Measurements from ENCODE around the gene COA1. TPM values are rescaled to one million over a fixed set of nuclear protein-coding genes. Genes with fewer than 3 reads are reported as not detected.

COA1 gene
- total RNA-seq, 1 donor from 2014 or later, result 102 TPM

DNA sequence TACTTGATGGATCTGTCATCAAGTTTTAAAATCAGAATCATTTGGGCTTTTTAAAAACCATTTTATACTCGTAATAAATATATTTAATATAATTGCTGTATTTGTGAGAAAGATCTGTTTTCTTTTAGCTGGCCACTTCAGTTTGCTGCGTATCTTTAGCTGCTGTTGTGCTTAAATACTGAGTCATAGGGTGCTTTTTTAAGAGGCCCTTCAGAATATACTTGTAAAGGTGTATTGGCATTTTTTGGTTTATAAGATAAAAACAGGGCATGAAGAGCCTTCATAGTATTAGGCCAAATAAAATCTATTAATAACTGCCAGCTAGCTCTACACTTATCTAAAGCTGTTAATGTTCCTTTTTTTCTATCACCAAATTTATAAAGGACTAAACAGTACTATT lies 102.6 kb downstream of the COA1 start:
- no peak for DNase-seq (ENCODE audit: low read depth, low spot score)
- no peaks in the 10 kb centered on the region for H3K4me1 Mint-ChIP-seq
- H3K4me3 Mint-ChIP-seq, result no peak overlapping the region
- no peaks in the 10 kb centered on the region for H3K27me3 Mint-ChIP-seq (ENCODE audit: low read depth)
- H3K27ac Mint-ChIP-seq (ENCODE audit: unreplicated experiment), result no peak overlapping the region
- peaks cover 11% of the 10 kb centered on the region for H3K36me3 Mint-ChIP-seq (ENCODE audit: low read depth)
- no peaks in the 10 kb centered on the region for H3K9me3 Mint-ChIP-seq
- TF ChIP-seq, protein P1, sequence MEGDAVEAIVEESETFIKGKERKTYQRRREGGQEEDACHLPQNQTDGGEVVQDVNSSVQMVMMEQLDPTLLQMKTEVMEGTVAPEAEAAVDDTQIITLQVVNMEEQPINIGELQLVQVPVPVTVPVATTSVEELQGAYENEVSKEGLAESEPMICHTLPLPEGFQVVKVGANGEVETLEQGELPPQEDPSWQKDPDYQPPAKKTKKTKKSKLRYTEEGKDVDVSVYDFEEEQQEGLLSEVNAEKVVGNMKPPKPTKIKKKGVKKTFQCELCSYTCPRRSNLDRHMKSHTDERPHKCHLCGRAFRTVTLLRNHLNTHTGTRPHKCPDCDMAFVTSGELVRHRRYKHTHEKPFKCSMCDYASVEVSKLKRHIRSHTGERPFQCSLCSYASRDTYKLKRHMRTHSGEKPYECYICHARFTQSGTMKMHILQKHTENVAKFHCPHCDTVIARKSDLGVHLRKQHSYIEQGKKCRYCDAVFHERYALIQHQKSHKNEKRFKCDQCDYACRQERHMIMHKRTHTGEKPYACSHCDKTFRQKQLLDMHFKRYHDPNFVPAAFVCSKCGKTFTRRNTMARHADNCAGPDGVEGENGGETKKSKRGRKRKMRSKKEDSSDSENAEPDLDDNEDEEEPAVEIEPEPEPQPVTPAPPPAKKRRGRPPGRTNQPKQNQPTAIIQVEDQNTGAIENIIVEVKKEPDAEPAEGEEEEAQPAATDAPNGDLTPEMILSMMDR (conservative IDR thresholded peaks at IDR 0.05), result no peak

DNA sequence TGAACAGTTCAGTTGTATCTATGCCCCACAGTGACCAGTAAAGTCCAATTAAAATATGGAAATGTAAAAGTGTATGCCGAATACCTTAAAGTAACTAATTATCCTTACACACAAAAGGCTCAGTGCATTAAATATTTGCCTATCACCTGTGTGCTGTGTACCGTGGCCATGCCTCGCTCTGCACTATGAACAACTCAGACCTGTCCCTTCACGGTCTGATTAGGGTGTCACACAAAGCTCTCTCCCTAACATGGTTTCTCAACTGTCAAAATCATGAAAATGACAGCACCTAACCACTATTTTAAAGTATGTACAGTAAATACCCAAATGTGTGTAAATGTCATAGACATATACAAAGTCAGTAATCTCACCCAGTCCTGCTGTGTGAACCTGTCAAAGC lies 103.3 kb downstream of the COA1 start:
- H3K4me1 Mint-ChIP-seq, result no peaks in the 10 kb centered on the region
- TF ChIP-seq, protein P1 (conservative IDR thresholded peaks at IDR 0.05), result no peak
- H3K27me3 Mint-ChIP-seq (ENCODE audit: low read depth), result no peaks in the 10 kb centered on the region
- no peaks in the 10 kb centered on the region for H3K9me3 Mint-ChIP-seq
- H3K27ac Mint-ChIP-seq (ENCODE audit: unreplicated experiment), result no peak overlapping the region
- H3K4me3 Mint-ChIP-seq, result no peak overlapping the region
- DNase-seq (ENCODE audit: low read depth, low spot score), result no peak
- peaks cover 8% of the 10 kb centered on the region for H3K36me3 Mint-ChIP-seq (ENCODE audit: low read depth)

DNA sequence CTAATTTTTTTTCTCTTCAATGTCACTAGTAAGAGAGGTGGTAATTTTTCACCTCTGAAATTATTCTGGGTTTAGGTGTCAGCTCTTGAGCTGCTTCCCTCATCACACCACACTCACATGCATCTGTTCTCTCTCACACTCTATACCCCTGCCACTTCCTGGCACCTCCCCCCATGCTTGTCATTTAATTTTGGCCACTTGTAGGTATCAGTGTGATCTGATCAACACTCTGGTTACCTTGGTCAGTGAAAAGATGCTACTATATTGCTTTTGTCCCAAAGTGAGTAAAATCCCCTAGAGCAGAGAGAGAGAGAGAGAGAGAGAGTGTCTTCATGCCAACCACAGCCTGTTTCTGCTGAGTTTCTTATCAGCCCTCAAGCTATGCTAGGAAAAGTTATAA lies 103.9 kb downstream of the COA1 start:
- no peak for DNase-seq (ENCODE audit: low read depth, low spot score)
- Mint-ChIP-seq H3K9me3 (no peaks in the 10 kb centered on the region), H3K27me3 (ENCODE audit: low read depth) (no peaks in the 10 kb centered on the region), H3K36me3 (ENCODE audit: low read depth) (peaks cover 10% of the 10 kb centered on the region), H3K4me1 (no peaks in the 10 kb centered on the region), H3K4me3 (no peak overlapping the region), H3K27ac (ENCODE audit: unreplicated experiment) (no peak overlapping the region)
- TF ChIP-seq, protein P1 (conservative IDR thresholded peaks at IDR 0.05), result no peak

DNA sequence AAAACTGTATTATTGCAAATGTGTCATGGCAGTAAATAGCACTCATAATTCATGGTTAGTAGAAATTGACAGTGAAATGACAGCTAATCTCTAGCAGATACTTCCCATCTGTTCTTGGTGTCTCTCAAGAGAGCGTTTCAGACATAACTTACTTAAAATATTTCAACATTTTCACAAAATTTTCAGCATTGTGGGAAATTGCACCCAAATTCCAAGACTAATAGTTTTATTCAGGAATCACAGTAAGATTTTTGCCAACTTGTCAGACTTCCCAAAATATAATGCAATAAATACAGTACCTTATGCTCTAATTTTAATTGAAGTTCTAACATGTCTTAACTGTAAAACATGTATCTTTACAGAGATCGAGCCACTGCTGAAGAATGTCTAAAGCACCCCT lies 105.2 kb downstream of the COA1 start:
- Mint-ChIP-seq H3K27me3 (ENCODE audit: low read depth) (no peaks in the 10 kb centered on the region), H3K27ac (ENCODE audit: unreplicated experiment) (no peak overlapping the region), H3K9me3 (no peaks in the 10 kb centered on the region), H3K4me1 (no peaks in the 10 kb centered on the region), H3K4me3 (no peak overlapping the region), H3K36me3 (ENCODE audit: low read depth) (peaks cover 7% of the 10 kb centered on the region)
- no peak for DNase-seq (ENCODE audit: low read depth, low spot score)
- TF ChIP-seq, protein P1 (conservative IDR thresholded peaks at IDR 0.05), result no peak

DNA sequence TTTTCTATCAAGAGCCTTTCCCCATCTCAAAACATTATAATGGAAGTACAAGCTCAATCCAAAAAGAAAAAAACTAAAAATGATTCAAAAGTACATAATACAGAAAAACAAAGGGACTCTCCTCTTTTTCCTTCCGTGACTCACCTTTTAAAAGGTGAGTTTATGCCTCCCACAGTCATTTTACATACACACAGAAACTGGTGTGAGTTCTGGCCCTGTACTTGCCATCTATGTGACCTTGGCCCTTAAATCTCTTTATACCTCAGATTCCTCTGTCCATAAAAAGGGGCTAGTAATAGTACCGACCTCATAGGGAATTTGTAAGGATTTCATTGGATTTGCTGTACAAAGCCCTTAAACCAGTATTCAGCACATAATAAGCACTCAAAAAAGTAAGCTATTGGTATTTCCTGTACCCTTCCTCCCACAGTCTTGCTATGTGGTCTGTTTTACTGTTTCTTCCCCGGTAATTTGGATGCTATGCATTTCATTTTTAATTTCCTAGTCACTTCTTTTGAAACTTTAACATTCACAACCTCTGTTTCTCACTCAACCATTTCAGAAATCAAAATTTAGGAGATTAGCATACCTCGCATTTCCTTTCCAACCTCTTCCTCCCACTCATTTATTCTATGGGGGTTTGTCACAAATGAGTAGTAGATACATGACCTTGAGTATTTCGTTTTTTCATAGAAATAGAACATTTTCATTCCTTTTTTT lies 107.4 kb downstream of the COA1 start:
- no peaks in the 10 kb centered on the region for H3K4me1 Mint-ChIP-seq
- no peaks in the 10 kb centered on the region for H3K9me3 Mint-ChIP-seq
- no peaks in the 10 kb centered on the region for H3K27me3 Mint-ChIP-seq (ENCODE audit: low read depth)
- DNase-seq (ENCODE audit: low read depth, low spot score), result no peak
- H3K4me3 Mint-ChIP-seq, result no peak overlapping the region
- H3K36me3 Mint-ChIP-seq (ENCODE audit: low read depth), result peaks cover 5% of the 10 kb centered on the region
- no peak overlapping the region for H3K27ac Mint-ChIP-seq (ENCODE audit: unreplicated experiment)
- TF ChIP-seq, protein P1 (conservative IDR thresholded peaks at IDR 0.05), result no peak

Measured in neural crest cell (in vitro differentiated cells).